H1 (cell line): ENCODE results near the gene TCF20. TPM values are rescaled to one million over a fixed set of nuclear protein-coding genes. Genes with fewer than 3 reads are reported as not detected.

Source experiments
- CTCF ChIA-PET: fragments of 300-600 bp; sonication (Branson Sonifier 250); formaldehyde crosslinking; loops from one replicate; lab custom pipeline; 2021; ENCODE audit not compliant: partially characterized antibody; lab: Charles Lee
- POLR2A ChIA-PET: fragments of 300-600 bp; sonication (Branson Sonifier 250); formaldehyde crosslinking; loops from one replicate; lab custom pipeline; 2021; ENCODE audit warnings: inconsistent platforms; ENCODE audit not compliant: partially characterized antibody; lab: Charles Lee
- DNase-seq, 2 experiments: peaks; one replicate each; pipeline versions ENCODE4 v3.0.0 to v3.0.0-alpha.2; 2010 to 2022; ENCODE audit warnings: low spot score in 2 of 2, low read depth in 1 of 2, mixed read lengths in 1 of 2
- FAIRE-seq: peaks from 2 replicates; lab custom pipeline; 2011; peaks lifted over from hg19 to GRCh38; lab: Jason Lieb, UNC
- H2AFZ ChIP-seq: 2 replicates; pipeline ENCODE4 v1.8.1; 2012; ENCODE audit warnings: low read length, inconsistent platforms
- H2AK5ac ChIP-seq: 2 replicates; pipeline ENCODE4 v1.6.1; 2013; ENCODE audit warnings: low read depth, low read length
- H2BK120ac ChIP-seq: replicated peaks from 2 replicates; pipeline ENCODE3; 2013; ENCODE audit warnings: low read depth, low read length, inconsistent platforms
- H2BK12ac ChIP-seq: 2 replicates; pipeline ENCODE4 v1.6.1; 2013; ENCODE audit warnings: low read depth, low read length
- H2BK15ac ChIP-seq: 2 replicates; pipeline ENCODE4 v1.6.1; 2013; ENCODE audit warnings: low read length
- H2BK20ac ChIP-seq: 2 replicates; pipeline ENCODE4 v1.6.1; 2013; ENCODE audit warnings: low read length
- H2BK5ac ChIP-seq: 2 replicates; pipeline ENCODE4 v1.6.1; 2013; ENCODE audit warnings: low read depth, low read length
- H3K14ac ChIP-seq: 2 replicates; pipeline ENCODE4 v1.6.1; 2013; ENCODE audit warnings: inconsistent platforms; ENCODE audit not compliant: insufficient read length
- H3K18ac ChIP-seq: 2 replicates; pipeline ENCODE4 v1.6.1; 2013; ENCODE audit warnings: low read length; ENCODE audit errors: extremely low read depth
- H3K23ac ChIP-seq: 2 replicates; pipeline ENCODE4 v1.6.1; 2013; ENCODE audit warnings: inconsistent platforms; ENCODE audit not compliant: insufficient read length
- H3K23me2 ChIP-seq: 2 replicates; pipeline ENCODE4 v1.6.1; 2013; ENCODE audit warnings: low read depth, low read length
- H3K27ac ChIP-seq: 2 replicates; pipeline ENCODE4 v1.6.1; 2011; ENCODE audit warnings: low read depth, low read length, inconsistent platforms
- H3K27me3 ChIP-seq, 4 experiments: replicated peaks in 1 of 4; 1 replicate in 1 of 4; 2 replicates in 3 of 4; pipeline versions ENCODE4 v1.6.1 to v1.8.1; 2011 to 2013; ENCODE audit warnings: low read length in 3 of 4, mild to moderate bottlenecking in 3 of 4, inconsistent platforms in 2 of 4, mixed read lengths in 2 of 4, moderate library complexity in 1 of 4; ENCODE audit not compliant: control insufficient read depth in 3 of 4, insufficient read depth in 3 of 4; ENCODE audit errors: extremely low read depth in 1 of 4
- H3K36me3 ChIP-seq, 4 experiments: 2 replicates each; pipeline versions ENCODE4 v1.6.1 to v1.8.1; 2011 to 2013; ENCODE audit warnings: mild to moderate bottlenecking in 4 of 4, low read length in 3 of 4, moderate library complexity in 2 of 4, control low read depth in 1 of 4, inconsistent platforms in 1 of 4; ENCODE audit not compliant: insufficient read depth in 4 of 4, control insufficient read depth in 2 of 4
- H3K4ac ChIP-seq: replicated peaks from 2 replicates; pipeline ENCODE3; 2013; ENCODE audit warnings: low read length, low read depth, mixed read lengths, inconsistent platforms; ENCODE audit not compliant: insufficient read length
- H3K4me1 ChIP-seq, 4 experiments: replicated peaks in 1 of 4; 1 replicate in 1 of 4; 2 replicates in 3 of 4; pipeline versions ENCODE4 v1.6.1 to v1.8.1; 2011 to 2013; ENCODE audit warnings: low read length in 3 of 4, inconsistent platforms in 2 of 4, mixed read lengths in 1 of 4; ENCODE audit not compliant: insufficient read depth in 4 of 4, control insufficient read depth in 3 of 4
- H3K4me2 ChIP-seq, 2 experiments: 2 replicates each; pipeline versions ENCODE4 v1.6.1 to v1.8.1; 2011 to 2013; ENCODE audit warnings: low read depth in 2 of 2, low read length in 2 of 2, control low read depth in 1 of 2, inconsistent platforms in 1 of 2, mild to moderate bottlenecking in 1 of 2; ENCODE audit not compliant: insufficient read depth in 1 of 2
- H3K4me3 ChIP-seq, 4 experiments: fragments of 200-600, 300-600 bp in 1 of 4; sonication (generic), shearing (Covaris generic), sonication (Bioruptor Twin) in 1 of 4; 2 replicates each; pipeline versions ENCODE4 v1.5.1 to v1.8.1; 2011 to 2016; ENCODE audit warnings: low read length in 4 of 4, low read depth in 3 of 4, control low read depth in 2 of 4, inconsistent platforms in 2 of 4, mild to moderate bottlenecking in 2 of 4, mixed read lengths in 1 of 4, moderate library complexity in 1 of 4; ENCODE audit not compliant: insufficient read depth in 2 of 4; ENCODE audit errors: extremely low read depth in 1 of 4
- H3K56ac ChIP-seq: replicated peaks from 2 replicates; pipeline ENCODE3; 2013; ENCODE audit warnings: low read depth, mild to moderate bottlenecking, mixed read lengths, low read length, inconsistent platforms; ENCODE audit not compliant: insufficient read length
- H3K79me1 ChIP-seq: 2 replicates; pipeline ENCODE4 v1.6.1; 2013; ENCODE audit warnings: low read depth, low read length, control low read depth
- H3K79me2 ChIP-seq, 2 experiments: 2 replicates each; pipeline versions ENCODE4 v1.6.1 to v1.8.1; 2012 to 2013; ENCODE audit warnings: low read length in 2 of 2, mild to moderate bottlenecking in 2 of 2, inconsistent platforms in 1 of 2; ENCODE audit not compliant: insufficient read depth in 2 of 2, control insufficient read depth in 1 of 2
- H3K9ac ChIP-seq, 4 experiments: replicated peaks in 1 of 4; 1 replicate in 1 of 4; 2 replicates in 3 of 4; pipeline versions ENCODE4 v1.6.1 to v1.8.1; 2011 to 2013; ENCODE audit warnings: low read depth in 3 of 4, low read length in 3 of 4, control low read depth in 2 of 4, mild to moderate bottlenecking in 2 of 4, moderate library complexity in 2 of 4, inconsistent platforms in 1 of 4; ENCODE audit errors: extremely low read depth in 1 of 4
- H3K9me3 ChIP-seq, 2 experiments: 2 replicates each; pipeline versions ENCODE4 v1.6.1 to v1.8.1; 2012 to 2013; ENCODE audit warnings: mild to moderate bottlenecking in 2 of 2, moderate library complexity in 2 of 2, control low read depth in 1 of 2, inconsistent platforms in 1 of 2, low read depth in 1 of 2, low read length in 1 of 2, mixed read lengths in 1 of 2; ENCODE audit not compliant: insufficient read depth in 2 of 2
- H4K20me1 ChIP-seq, 2 experiments: replicated peaks in 1 of 2; 2 replicates each; pipeline versions ENCODE3 to v1.8.1; 2011 to 2013; ENCODE audit warnings: inconsistent platforms in 2 of 2, low read length in 2 of 2, mild to moderate bottlenecking in 1 of 2; ENCODE audit not compliant: insufficient read depth in 2 of 2, control insufficient read depth in 1 of 2
- H4K5ac ChIP-seq: 2 replicates; pipeline ENCODE4 v1.6.1; 2013; ENCODE audit warnings: low read length, low read depth, mixed read lengths, inconsistent platforms; ENCODE audit not compliant: insufficient read length
- H4K8ac ChIP-seq: 2 replicates; pipeline ENCODE4 v1.8.0; 2013; ENCODE audit warnings: mild to moderate bottlenecking, moderate library complexity, low read length, inconsistent platforms; ENCODE audit not compliant: insufficient read depth; ENCODE audit errors: extremely low read depth
- H4K91ac ChIP-seq: replicated peaks from 2 replicates; pipeline ENCODE3; 2013; ENCODE audit warnings: low read length, mixed read lengths, inconsistent platforms; ENCODE audit not compliant: insufficient read length
- CBX8 ChIP-seq: fragments of 300-800, 300-1000 bp; sonication (generic); IDR thresholded peaks from 2 replicates; pipeline ENCODE4 v1.7.1; 2016; ENCODE audit warnings: low read depth, low read length, borderline replicate concordance
- CHD1 ChIP-seq: IDR thresholded peaks from 2 replicates; pipeline ENCODE4 v1.6.1; 2012; ENCODE audit warnings: low read depth, low read length, improper control_type of control experiment
- JUN ChIP-seq: IDR thresholded peaks from 2 replicates; pipeline ENCODE4 v1.6.1; 2011; ENCODE audit warnings: low read depth, mild to moderate bottlenecking, improper control_type of control experiment, low read length
- POU5F1 ChIP-seq: IDR thresholded peaks from 2 replicates; pipeline ENCODE4 v1.6.1; 2011; ENCODE audit warnings: low read depth, mild to moderate bottlenecking, low read length, moderate library complexity
- RAD21 ChIP-seq, 2 experiments: IDR thresholded peaks in 1 of 2; conservative IDR thresholded peaks in 1 of 2; 2 replicates each; pipeline ENCODE4 v1.6.1; 2011; ENCODE audit warnings: low read depth in 2 of 2, low read length in 2 of 2, improper control_type of control experiment in 1 of 2, inconsistent platforms in 1 of 2, mild to moderate bottlenecking in 1 of 2, moderate library complexity in 1 of 2
- TAF1 ChIP-seq: IDR thresholded peaks from 2 replicates; pipeline ENCODE4 v1.6.1; 2011; ENCODE audit warnings: mild to moderate bottlenecking, low read depth, low read length
- WGBS, 2 experiments: shearing (Covaris generic) in 1 of 2; methylation state at CpG; one replicate each; pipeline versions ENCODE4 v1.1.6 to v1.1.7; 2013 to 2015; ENCODE audit warnings: low lambda C conversion rate in 2 of 2, mixed read lengths in 2 of 2, inconsistent platforms in 1 of 2, low coverage in 1 of 2, missing lambda C conversion rate in 1 of 2; ENCODE audit not compliant: insufficient replicate concordance in 2 of 2, insufficient coverage in 1 of 2, insufficient read length in 1 of 2; ENCODE audit errors: extremely low coverage in 1 of 2, missing lambda C conversion rate in 1 of 2; 5-methylcytosine and 5-hydroxymethylcytosine counted together
- polyA plus RNA-seq, 7 experiments: library from polyadenylated mRNA; depleted of rRNA in 3 of 7; stranded (reverse) in 5 of 7; unstranded in 2 of 7; fragments of >200 nt in 5 of 7; fragments of 200-250 nt in 2 of 7; gene quantifications; 1 replicate in 5 of 7; 2 replicates in 1 of 7; 4 replicates in 1 of 7; pipeline versions ENCODE4 v1.2.1 to v1.2.3, GENCODE V29; 2011 to 2013; ENCODE audit warnings: missing spikeins in 2 of 7, mixed read lengths in 2 of 7
- total RNA-seq: library from RNA; stranded (reverse); fragmentation: NEBNext Ultra II Directional; extraction: Animal tissue kit (Norgen Biotek cat#: 25700); gene quantifications from 2 replicates; pipeline ENCODE4 v1.2.1, GENCODE V29; 2021
- TF ChIP-seq, protein P1 (sequence below): IDR thresholded peaks from 2 replicates; pipeline ENCODE4 v1.6.1; 2012; ENCODE audit warnings: inconsistent platforms
- TF ChIP-seq, protein P2 (sequence below), 3 experiments: IDR thresholded peaks; 1 replicate in 2 of 3; 2 replicates in 1 of 3; pipeline versions ENCODE4 v1.5.1 to v1.6.1; 2011; ENCODE audit warnings: low read length in 3 of 3, mild to moderate bottlenecking in 3 of 3, inconsistent platforms in 2 of 3, low read depth in 1 of 3, moderate library complexity in 1 of 3; ENCODE audit not compliant: insufficient read depth in 1 of 3; ENCODE audit errors: control extremely low read depth in 1 of 3

The TCF20 gene
- total and polyA plus RNA-seq, 2 of the 8 experiments (the other 6 are each of a cell fraction or from before 2014, with no cell fraction given), result 22.0 to 79.8 TPM

DNA sequence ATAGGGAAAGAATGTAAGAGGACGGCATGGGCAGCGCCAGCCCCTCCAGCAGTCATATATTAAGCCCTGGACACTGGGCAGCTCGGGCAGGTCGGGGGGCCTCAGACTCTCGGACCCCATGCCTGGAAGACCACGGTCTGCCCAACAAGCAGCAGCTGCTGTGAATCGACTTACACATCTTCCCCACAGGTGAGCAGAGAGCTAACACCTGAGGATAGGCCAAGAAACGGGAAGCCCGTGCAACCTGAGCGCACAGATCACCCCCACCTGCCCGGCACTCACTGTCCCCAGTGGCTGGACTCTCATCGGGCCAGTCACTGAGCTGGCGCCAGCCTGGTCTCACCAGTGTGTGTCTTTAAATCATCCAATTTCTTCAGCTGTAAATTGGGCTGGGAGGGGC lies 4.7 kb upstream of the TCF20 start:
- 88% methylated on average over 12 of the region's 13 CpGs; no CpG with 5 or more reads in 1 of the 2 experiments for WGBS, 2 experiments
- H2BK20ac ChIP-seq, result no peak overlapping the region
- FAIRE-seq (no peak), DNase-seq (no peak)
- CTCF ChIA-PET, result interaction anchor here (0.7 to 4.5 kb wide), 12 partner anchors 13 to 184 kb away, joined by 3 to 19 read pairs (median 4); no protein-coding TSS in a partner anchor
- peaks cover 2 to 17% of the 10 kb centered on the region in 2 experiments for H4K20me1 ChIP-seq
- 0 out of 2 replicates have a peak overlapping the region, but pooled peaks have one; percentile 34 for H3K18ac ChIP-seq
- H3K4ac ChIP-seq, result no peak overlapping the region
- POLR2A ChIA-PET, result interaction anchor here (1.3 kb wide), 1 partner anchor 10 kb away, joined by 3 read pairs; no protein-coding TSS in a partner anchor
- peaks cover 2% of the 10 kb centered on the region for H3K23me2 ChIP-seq
- peak overlapping the region; percentile 5 for H4K91ac ChIP-seq
- H3K79me1 ChIP-seq, result no peaks in the 10 kb centered on the region
- H2BK120ac ChIP-seq, result no peak overlapping the region
- no peak overlapping the region for H3K9ac ChIP-seq
- no peak overlapping the region for H2BK15ac ChIP-seq
- no peak overlapping the region for H4K8ac ChIP-seq
- no peak overlapping the region for H2AK5ac ChIP-seq
- no peaks in the 10 kb centered on the region for H3K79me2 ChIP-seq
- H3K9me3 ChIP-seq, result no peaks in the 10 kb centered on the region
- H2AFZ ChIP-seq, result no peak overlapping the region
- no peak overlapping the region for H3K4me3 ChIP-seq
- H3K14ac ChIP-seq, result no peak overlapping the region
- no peaks in the 10 kb centered on the region for H3K36me3 ChIP-seq
- no peak overlapping the region for H3K27ac ChIP-seq
- H3K56ac ChIP-seq, result no peak overlapping the region
- H4K5ac ChIP-seq, result no peak overlapping the region
- H3K4me1 ChIP-seq, result peaks cover 23 to 35% (median 27%) of the 10 kb centered on the region in 4 experiments
- 0 out of 4 replicates have a peak overlapping the region, but pooled peaks of 1 of the 2 experiments have one; percentile 7 for H3K4me2 ChIP-seq
- H3K27me3 ChIP-seq, result peaks cover 0 to 26% (median 15%) of the 10 kb centered on the region in 4 experiments; a peak in 5 of 7 replicates
- no peak overlapping the region for H3K23ac ChIP-seq
- H2BK5ac ChIP-seq, result no peak overlapping the region
- no peak overlapping the region for H2BK12ac ChIP-seq
- TF ChIP-seq, protein P1, sequence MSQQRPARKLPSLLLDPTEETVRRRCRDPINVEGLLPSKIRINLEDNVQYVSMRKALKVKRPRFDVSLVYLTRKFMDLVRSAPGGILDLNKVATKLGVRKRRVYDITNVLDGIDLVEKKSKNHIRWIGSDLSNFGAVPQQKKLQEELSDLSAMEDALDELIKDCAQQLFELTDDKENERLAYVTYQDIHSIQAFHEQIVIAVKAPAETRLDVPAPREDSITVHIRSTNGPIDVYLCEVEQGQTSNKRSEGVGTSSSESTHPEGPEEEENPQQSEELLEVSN, result no peak
- TF ChIP-seq CBX8 (no peak), RAD21 (IDR thresholded peaks at IDR 0.05 in 1 of 2, conservative IDR thresholded peaks at IDR 0.05 in 1 of 2; ENCODE audit: low read depth in 2 of 2, low read length in 2 of 2) (no peak), TAF1 (no peak), POU5F1 (no peak), CHD1 (no peak), JUN (no peak)
- TF ChIP-seq, protein P2, sequence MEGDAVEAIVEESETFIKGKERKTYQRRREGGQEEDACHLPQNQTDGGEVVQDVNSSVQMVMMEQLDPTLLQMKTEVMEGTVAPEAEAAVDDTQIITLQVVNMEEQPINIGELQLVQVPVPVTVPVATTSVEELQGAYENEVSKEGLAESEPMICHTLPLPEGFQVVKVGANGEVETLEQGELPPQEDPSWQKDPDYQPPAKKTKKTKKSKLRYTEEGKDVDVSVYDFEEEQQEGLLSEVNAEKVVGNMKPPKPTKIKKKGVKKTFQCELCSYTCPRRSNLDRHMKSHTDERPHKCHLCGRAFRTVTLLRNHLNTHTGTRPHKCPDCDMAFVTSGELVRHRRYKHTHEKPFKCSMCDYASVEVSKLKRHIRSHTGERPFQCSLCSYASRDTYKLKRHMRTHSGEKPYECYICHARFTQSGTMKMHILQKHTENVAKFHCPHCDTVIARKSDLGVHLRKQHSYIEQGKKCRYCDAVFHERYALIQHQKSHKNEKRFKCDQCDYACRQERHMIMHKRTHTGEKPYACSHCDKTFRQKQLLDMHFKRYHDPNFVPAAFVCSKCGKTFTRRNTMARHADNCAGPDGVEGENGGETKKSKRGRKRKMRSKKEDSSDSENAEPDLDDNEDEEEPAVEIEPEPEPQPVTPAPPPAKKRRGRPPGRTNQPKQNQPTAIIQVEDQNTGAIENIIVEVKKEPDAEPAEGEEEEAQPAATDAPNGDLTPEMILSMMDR (IDR thresholded peaks at IDR 0.05; ENCODE audit: control extremely low read depth in 1 of 3, insufficient read depth in 1 of 3, low read depth in 1 of 3, low read length in 3 of 3), result no peak
